GM23338 (cell line): ENCODE measurements around the gene PLEKHG4B.

ENCODE experiments used
- EZH2 ChIP-seq: fragments of 200-600 bp; sonication (generic); IDR thresholded peaks from one replicate; pipeline ENCODE4 v1.8.0; 2017; ENCODE audit warnings: antibody characterized with exemption, mild to moderate bottlenecking, low read depth; ENCODE audit not compliant: unreplicated experiment
- JUNB ChIP-seq: IDR thresholded peaks from one replicate; pipeline ENCODE4 v1.6.1; 2016; ENCODE audit warnings: antibody characterized with exemption; ENCODE audit not compliant: unreplicated experiment
- POLR2AphosphoS5 ChIP-seq: IDR thresholded peaks from 2 replicates; pipeline ENCODE4 v1.6.1; 2016; ENCODE audit warnings: antibody characterized with exemption, low read depth
- TF ChIP-seq, protein P1 (sequence below), 2 experiments: fragments of 200-600 bp in 1 of 2; sonication (generic) in 1 of 2; conservative IDR thresholded peaks; 2 replicates each; pipeline versions ENCODE4 v1.5.1 to v1.6.1; 2016 to 2017; ENCODE audit warnings: antibody characterized with exemption in 2 of 2, low read depth in 2 of 2, mild to moderate bottlenecking in 2 of 2, moderate library complexity in 1 of 2
- TF ChIP-seq, protein P2 (sequence below): IDR thresholded peaks from one replicate; pipeline ENCODE4 v1.6.1; 2018; ENCODE audit warnings: antibody characterized with exemption; ENCODE audit not compliant: unreplicated experiment

DNA sequence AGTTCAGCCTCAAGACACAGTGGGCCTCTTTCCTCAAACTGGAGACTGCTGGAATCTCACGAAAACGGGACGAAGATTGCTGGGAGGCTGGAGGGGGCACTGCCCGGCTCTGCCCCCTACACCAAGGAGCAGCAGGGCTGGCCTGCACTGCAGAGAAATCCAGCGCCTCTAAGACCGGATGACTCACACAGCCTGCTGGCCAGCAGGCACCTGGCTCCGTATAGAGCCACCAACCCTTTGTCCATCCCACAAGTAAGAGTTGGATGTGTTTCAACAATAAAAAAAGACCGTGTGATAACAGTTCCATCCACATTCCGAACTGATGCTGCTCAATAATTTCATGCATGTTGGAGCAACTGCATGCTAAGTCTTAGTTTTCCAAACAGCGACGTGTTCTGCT lies 114.4 kb downstream of the PLEKHG4B start:
- TF ChIP-seq, protein P1, sequence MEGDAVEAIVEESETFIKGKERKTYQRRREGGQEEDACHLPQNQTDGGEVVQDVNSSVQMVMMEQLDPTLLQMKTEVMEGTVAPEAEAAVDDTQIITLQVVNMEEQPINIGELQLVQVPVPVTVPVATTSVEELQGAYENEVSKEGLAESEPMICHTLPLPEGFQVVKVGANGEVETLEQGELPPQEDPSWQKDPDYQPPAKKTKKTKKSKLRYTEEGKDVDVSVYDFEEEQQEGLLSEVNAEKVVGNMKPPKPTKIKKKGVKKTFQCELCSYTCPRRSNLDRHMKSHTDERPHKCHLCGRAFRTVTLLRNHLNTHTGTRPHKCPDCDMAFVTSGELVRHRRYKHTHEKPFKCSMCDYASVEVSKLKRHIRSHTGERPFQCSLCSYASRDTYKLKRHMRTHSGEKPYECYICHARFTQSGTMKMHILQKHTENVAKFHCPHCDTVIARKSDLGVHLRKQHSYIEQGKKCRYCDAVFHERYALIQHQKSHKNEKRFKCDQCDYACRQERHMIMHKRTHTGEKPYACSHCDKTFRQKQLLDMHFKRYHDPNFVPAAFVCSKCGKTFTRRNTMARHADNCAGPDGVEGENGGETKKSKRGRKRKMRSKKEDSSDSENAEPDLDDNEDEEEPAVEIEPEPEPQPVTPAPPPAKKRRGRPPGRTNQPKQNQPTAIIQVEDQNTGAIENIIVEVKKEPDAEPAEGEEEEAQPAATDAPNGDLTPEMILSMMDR (conservative IDR thresholded peaks at IDR 0.05; ENCODE audit: low read depth in 2 of 2) = no peak
- TF ChIP-seq POLR2AphosphoS5 = no peak
- TF ChIP-seq JUNB = no peak
- TF ChIP-seq, protein P2, sequence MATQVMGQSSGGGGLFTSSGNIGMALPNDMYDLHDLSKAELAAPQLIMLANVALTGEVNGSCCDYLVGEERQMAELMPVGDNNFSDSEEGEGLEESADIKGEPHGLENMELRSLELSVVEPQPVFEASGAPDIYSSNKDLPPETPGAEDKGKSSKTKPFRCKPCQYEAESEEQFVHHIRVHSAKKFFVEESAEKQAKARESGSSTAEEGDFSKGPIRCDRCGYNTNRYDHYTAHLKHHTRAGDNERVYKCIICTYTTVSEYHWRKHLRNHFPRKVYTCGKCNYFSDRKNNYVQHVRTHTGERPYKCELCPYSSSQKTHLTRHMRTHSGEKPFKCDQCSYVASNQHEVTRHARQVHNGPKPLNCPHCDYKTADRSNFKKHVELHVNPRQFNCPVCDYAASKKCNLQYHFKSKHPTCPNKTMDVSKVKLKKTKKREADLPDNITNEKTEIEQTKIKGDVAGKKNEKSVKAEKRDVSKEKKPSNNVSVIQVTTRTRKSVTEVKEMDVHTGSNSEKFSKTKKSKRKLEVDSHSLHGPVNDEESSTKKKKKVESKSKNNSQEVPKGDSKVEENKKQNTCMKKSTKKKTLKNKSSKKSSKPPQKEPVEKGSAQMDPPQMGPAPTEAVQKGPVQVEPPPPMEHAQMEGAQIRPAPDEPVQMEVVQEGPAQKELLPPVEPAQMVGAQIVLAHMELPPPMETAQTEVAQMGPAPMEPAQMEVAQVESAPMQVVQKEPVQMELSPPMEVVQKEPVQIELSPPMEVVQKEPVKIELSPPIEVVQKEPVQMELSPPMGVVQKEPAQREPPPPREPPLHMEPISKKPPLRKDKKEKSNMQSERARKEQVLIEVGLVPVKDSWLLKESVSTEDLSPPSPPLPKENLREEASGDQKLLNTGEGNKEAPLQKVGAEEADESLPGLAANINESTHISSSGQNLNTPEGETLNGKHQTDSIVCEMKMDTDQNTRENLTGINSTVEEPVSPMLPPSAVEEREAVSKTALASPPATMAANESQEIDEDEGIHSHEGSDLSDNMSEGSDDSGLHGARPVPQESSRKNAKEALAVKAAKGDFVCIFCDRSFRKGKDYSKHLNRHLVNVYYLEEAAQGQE = no peak
- TF ChIP-seq EZH2 = no peak
